ENCODE data around the gene SLC37A4. TPM values are rescaled to one million over a fixed set of nuclear protein-coding genes. Genes with fewer than 3 reads are reported as not detected.
A peak's percentile ranks its signal among the peaks of the same experiment; 100 is the strongest.

The SLC37A4 gene
- total and polyA plus RNA-seq, 2 of the 13 experiments (the other 11 are each of a cell fraction or from before 2014, with no cell fraction given) = 43.0 to 56.1 TPM

DNA sequence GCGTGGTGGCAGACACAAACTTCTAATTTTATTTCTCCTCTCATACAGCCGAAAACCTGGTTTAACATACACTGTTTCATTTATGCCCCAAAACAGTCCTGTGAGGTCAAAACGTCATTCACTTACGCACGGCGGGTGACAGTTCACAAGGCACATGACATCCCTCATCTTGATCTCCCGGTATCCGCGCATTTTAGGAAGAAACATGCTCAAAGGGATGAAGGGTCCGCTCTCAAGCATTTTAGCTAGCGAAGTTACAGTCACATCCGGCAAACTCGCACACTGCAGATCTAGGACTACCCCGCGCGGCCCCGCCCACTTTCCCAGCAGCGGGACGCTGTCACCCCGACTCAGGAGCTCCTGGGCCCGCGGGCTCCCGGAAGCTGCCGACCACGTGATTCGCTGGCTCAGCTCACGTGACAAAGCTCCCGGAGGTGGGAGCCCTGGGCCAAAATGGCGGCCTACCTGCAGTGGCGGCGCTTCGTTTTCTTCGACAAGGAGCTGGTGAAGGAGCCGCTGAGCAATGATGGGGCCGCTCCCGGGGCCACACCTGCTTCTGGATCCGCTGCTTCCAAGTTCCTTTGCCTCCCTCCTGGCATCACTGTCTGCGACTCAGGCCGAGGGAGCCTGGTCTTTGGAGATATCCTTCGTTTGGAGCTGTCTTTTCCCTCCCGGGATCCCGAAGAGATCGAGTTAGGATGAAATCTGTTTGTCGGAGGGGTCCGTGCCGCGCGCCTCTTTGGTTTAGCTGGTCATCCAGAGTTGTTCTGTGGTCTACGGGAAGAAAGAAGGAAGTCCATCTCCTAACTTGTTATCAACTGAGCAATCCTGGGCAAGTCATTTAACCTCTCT lies 36.9 kb upstream of the SLC37A4 start, which contains the start of gene VPS11 (continued):
- TF ChIP-seq, protein P1, sequence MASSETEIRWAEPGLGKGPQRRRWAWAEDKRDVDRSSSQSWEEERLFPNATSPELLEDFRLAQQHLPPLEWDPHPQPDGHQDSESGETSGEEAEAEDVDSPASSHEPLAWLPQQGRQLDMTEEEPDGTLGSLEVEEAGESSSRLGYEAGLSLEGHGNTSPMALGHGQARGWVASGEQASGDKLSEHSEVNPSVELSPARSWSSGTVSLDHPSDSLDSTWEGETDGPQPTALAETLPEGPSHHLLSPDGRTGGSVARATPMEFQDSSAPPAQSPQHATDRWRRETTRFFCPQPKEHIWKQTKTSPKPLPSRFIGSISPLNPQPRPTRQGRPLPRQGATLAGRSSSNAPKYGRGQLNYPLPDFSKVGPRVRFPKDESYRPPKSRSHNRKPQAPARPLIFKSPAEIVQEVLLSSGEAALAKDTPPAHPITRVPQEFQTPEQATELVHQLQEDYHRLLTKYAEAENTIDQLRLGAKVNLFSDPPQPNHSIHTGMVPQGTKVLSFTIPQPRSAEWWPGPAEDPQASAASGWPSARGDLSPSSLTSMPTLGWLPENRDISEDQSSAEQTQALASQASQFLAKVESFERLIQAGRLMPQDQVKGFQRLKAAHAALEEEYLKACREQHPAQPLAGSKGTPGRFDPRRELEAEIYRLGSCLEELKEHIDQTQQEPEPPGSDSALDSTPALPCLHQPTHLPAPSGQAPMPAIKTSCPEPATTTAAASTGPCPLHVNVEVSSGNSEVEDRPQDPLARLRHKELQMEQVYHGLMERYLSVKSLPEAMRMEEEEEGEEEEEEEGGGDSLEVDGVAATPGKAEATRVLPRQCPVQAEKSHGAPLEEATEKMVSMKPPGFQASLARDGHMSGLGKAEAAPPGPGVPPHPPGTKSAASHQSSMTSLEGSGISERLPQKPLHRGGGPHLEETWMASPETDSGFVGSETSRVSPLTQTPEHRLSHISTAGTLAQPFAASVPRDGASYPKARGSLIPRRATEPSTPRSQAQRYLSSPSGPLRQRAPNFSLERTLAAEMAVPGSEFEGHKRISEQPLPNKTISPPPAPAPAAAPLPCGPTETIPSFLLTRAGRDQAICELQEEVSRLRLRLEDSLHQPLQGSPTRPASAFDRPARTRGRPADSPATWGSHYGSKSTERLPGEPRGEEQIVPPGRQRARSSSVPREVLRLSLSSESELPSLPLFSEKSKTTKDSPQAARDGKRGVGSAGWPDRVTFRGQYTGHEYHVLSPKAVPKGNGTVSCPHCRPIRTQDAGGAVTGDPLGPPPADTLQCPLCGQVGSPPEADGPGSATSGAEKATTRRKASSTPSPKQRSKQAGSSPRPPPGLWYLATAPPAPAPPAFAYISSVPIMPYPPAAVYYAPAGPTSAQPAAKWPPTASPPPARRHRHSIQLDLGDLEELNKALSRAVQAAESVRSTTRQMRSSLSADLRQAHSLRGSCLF (CRISPR knock-in tag; IDR thresholded peaks at IDR 0.05; ENCODE audit: borderline replicate concordance) = no peak
- TF ChIP-seq ZBTB7A (CRISPR knock-in tag; IDR thresholded peaks at IDR 0.05) (0 out of 2 replicates have a peak, but pooled peaks have one; percentile 18), TBP (CRISPR knock-in tag; IDR thresholded peaks at IDR 0.05) (no peak), NR2F1 (CRISPR knock-in tag; IDR thresholded peaks at IDR 0.05) (no peak), ZNF782 (CRISPR knock-in tag; IDR thresholded peaks at IDR 0.05; ENCODE audit: borderline replicate concordance) (no peak), ZNF83 (CRISPR knock-in tag; IDR thresholded peaks at IDR 0.05; ENCODE audit: borderline replicate concordance) (no peak), ZNF232 (CRISPR knock-in tag; IDR thresholded peaks at IDR 0.05; ENCODE audit: borderline replicate concordance) (no peak), ZFP36 (IDR thresholded peaks at IDR 0.05; ENCODE audit: borderline replicate concordance, low read depth, low read length, partially characterized antibody) (no peak), ASH2L (IDR thresholded peaks at IDR 0.05; ENCODE audit: insufficient read length, low read depth, low read length) (peak; percentile 54), ZNF776 (CRISPR knock-in tag; IDR thresholded peaks at IDR 0.05) (no peak), CBFB (CRISPR knock-in tag; IDR thresholded peaks at IDR 0.05) (peak; percentile 82; the same call in 1 of the 2 replicates), RARA (CRISPR knock-in tag; IDR thresholded peaks at IDR 0.05) (peak; percentile 29; the same call in 1 of the 2 replicates), CHD4 (IDR thresholded peaks at IDR 0.05; ENCODE audit: borderline replicate concordance, low read length) (no peak), AGO2 (optimal IDR thresholded peaks at IDR 0.05; ENCODE audit: low read depth, low read length) (peak; percentile 42)
- TF ChIP-seq, protein P2, sequence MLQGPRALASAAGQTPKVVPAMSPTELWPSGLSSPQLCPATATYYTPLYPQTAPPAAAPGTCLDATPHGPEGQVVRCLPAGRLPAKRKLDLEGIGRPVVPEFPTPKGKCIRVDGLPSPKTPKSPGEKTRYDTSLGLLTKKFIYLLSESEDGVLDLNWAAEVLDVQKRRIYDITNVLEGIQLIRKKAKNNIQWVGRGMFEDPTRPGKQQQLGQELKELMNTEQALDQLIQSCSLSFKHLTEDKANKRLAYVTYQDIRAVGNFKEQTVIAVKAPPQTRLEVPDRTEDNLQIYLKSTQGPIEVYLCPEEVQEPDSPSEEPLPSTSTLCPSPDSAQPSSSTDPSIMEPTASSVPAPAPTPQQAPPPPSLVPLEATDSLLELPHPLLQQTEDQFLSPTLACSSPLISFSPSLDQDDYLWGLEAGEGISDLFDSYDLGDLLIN (CRISPR knock-in tag; IDR thresholded peaks at IDR 0.05; ENCODE audit: borderline replicate concordance) = no peak
- TF ChIP-seq, protein P3, sequence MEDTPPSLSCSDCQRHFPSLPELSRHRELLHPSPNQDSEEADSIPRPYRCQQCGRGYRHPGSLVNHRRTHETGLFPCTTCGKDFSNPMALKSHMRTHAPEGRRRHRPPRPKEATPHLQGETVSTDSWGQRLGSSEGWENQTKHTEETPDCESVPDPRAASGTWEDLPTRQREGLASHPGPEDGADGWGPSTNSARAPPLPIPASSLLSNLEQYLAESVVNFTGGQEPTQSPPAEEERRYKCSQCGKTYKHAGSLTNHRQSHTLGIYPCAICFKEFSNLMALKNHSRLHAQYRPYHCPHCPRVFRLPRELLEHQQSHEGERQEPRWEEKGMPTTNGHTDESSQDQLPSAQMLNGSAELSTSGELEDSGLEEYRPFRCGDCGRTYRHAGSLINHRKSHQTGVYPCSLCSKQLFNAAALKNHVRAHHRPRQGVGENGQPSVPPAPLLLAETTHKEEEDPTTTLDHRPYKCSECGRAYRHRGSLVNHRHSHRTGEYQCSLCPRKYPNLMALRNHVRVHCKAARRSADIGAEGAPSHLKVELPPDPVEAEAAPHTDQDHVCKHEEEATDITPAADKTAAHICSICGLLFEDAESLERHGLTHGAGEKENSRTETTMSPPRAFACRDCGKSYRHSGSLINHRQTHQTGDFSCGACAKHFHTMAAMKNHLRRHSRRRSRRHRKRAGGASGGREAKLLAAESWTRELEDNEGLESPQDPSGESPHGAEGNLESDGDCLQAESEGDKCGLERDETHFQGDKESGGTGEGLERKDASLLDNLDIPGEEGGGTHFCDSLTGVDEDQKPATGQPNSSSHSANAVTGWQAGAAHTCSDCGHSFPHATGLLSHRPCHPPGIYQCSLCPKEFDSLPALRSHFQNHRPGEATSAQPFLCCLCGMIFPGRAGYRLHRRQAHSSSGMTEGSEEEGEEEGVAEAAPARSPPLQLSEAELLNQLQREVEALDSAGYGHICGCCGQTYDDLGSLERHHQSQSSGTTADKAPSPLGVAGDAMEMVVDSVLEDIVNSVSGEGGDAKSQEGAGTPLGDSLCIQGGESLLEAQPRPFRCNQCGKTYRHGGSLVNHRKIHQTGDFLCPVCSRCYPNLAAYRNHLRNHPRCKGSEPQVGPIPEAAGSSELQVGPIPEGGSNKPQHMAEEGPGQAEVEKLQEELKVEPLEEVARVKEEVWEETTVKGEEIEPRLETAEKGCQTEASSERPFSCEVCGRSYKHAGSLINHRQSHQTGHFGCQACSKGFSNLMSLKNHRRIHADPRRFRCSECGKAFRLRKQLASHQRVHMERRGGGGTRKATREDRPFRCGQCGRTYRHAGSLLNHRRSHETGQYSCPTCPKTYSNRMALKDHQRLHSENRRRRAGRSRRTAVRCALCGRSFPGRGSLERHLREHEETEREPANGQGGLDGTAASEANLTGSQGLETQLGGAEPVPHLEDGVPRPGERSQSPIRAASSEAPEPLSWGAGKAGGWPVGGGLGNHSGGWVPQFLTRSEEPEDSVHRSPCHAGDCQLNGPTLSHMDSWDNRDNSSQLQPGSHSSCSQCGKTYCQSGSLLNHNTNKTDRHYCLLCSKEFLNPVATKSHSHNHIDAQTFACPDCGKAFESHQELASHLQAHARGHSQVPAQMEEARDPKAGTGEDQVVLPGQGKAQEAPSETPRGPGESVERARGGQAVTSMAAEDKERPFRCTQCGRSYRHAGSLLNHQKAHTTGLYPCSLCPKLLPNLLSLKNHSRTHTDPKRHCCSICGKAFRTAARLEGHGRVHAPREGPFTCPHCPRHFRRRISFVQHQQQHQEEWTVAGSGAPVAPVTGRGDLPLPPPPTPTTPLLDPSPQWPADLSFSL (CRISPR knock-in tag; IDR thresholded peaks at IDR 0.05) = no peak

Data from HepG2 (cell line).